ENCODE results near the gene TPRN.

DNA sequence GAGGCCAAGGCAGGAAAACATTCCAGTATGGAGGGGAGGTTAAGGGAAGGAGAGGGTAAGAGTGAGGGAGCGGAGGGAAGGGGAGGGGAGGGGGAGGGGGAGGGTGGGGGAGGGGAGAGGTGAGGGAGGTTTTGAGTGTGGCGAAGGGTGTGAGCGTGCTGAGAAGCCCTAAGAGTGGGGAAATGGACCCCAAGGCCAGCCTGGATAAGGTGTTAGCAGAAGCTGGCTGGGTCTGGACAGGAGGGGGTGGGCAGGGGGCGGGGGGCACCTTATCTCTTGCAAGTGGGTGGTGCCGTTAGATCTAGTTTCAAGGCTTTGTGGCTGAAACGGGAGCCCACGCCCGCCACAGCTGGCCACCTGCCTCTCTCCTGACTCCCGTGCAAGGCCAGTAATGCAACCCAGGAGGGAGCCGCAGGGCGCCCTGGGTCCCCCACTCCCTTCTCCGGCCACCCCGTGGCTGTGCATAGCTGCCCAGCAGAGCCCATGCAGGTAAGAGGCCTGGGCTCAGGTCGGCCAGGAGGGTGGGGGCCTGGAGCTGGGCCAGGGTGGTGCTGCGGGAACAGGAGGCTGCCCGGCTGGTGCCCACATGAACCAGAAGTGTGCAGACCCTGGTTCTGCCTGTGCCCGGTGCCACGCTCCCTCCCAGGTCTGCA lies 27.4 kb upstream of the TPRN start:
- TF ChIP-seq, protein P1, sequence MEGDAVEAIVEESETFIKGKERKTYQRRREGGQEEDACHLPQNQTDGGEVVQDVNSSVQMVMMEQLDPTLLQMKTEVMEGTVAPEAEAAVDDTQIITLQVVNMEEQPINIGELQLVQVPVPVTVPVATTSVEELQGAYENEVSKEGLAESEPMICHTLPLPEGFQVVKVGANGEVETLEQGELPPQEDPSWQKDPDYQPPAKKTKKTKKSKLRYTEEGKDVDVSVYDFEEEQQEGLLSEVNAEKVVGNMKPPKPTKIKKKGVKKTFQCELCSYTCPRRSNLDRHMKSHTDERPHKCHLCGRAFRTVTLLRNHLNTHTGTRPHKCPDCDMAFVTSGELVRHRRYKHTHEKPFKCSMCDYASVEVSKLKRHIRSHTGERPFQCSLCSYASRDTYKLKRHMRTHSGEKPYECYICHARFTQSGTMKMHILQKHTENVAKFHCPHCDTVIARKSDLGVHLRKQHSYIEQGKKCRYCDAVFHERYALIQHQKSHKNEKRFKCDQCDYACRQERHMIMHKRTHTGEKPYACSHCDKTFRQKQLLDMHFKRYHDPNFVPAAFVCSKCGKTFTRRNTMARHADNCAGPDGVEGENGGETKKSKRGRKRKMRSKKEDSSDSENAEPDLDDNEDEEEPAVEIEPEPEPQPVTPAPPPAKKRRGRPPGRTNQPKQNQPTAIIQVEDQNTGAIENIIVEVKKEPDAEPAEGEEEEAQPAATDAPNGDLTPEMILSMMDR (IDR thresholded peaks at IDR 0.05; ENCODE audit: poor library complexity, severe bottlenecking), result no peak
- TF ChIP-seq, protein P2, sequence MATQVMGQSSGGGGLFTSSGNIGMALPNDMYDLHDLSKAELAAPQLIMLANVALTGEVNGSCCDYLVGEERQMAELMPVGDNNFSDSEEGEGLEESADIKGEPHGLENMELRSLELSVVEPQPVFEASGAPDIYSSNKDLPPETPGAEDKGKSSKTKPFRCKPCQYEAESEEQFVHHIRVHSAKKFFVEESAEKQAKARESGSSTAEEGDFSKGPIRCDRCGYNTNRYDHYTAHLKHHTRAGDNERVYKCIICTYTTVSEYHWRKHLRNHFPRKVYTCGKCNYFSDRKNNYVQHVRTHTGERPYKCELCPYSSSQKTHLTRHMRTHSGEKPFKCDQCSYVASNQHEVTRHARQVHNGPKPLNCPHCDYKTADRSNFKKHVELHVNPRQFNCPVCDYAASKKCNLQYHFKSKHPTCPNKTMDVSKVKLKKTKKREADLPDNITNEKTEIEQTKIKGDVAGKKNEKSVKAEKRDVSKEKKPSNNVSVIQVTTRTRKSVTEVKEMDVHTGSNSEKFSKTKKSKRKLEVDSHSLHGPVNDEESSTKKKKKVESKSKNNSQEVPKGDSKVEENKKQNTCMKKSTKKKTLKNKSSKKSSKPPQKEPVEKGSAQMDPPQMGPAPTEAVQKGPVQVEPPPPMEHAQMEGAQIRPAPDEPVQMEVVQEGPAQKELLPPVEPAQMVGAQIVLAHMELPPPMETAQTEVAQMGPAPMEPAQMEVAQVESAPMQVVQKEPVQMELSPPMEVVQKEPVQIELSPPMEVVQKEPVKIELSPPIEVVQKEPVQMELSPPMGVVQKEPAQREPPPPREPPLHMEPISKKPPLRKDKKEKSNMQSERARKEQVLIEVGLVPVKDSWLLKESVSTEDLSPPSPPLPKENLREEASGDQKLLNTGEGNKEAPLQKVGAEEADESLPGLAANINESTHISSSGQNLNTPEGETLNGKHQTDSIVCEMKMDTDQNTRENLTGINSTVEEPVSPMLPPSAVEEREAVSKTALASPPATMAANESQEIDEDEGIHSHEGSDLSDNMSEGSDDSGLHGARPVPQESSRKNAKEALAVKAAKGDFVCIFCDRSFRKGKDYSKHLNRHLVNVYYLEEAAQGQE (IDR thresholded peaks at IDR 0.05; ENCODE audit: borderline replicate concordance), result no peak
